C4-2B (cell line): Measurements from ENCODE around the gene PIGH.

Experiments used
- ZFX ChIP-seq: fragments of 450-650 bp; IDR thresholded peaks from 2 replicates; pipeline ENCODE4 v1.6.1; 2017
- TF ChIP-seq, protein P1 (sequence below): fragments of 450-650 bp; conservative IDR thresholded peaks from 2 replicates; pipeline ENCODE4 v1.5.1; 2017; ENCODE audit warnings: mild to moderate bottlenecking

DNA sequence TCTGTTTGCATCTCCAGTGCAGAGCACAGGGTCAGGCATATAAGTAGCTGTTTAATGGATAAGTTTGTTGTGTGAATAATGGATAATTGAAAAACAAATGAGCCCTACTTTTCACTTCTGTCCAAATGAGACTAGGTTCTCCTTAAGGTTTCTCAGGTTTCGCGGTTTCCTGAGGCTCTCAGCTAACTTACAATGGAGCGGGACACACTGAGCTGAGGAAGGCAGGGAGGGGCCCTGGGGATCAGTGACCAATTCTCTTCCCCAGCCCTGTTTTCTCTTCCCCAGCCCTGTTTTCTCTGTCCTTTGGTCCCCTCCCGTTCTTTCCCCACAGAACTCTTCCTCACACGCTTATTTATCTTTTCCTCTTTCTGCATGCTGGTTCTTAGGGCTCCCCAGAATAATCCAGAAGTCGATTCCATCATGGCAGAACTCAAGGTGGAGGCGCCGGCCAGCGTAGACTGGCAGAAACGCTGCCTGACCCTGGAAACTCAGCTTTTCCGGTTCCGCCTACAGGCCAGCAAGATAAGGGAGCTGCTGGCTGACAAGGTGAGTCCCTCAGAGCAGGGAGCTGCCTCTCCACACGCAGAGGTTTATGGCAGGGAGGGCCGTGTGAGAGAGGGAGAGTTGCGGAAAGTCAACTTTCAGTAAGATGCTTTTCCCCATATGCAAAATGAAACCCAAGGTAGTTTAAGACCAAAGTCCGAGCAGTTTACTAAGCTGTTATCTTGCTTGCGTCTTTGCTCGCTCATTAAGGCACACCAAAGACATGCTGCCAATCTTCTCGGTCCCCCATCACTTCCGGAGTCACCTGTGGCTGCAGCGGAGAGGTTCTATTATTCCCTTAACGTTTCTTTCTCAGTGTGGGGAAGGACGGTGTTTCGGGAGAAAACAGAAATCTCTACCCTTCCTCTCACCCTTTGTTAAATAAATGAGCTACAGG lies 58.4 kb downstream of the PIGH start:
- TF ChIP-seq, protein P1, sequence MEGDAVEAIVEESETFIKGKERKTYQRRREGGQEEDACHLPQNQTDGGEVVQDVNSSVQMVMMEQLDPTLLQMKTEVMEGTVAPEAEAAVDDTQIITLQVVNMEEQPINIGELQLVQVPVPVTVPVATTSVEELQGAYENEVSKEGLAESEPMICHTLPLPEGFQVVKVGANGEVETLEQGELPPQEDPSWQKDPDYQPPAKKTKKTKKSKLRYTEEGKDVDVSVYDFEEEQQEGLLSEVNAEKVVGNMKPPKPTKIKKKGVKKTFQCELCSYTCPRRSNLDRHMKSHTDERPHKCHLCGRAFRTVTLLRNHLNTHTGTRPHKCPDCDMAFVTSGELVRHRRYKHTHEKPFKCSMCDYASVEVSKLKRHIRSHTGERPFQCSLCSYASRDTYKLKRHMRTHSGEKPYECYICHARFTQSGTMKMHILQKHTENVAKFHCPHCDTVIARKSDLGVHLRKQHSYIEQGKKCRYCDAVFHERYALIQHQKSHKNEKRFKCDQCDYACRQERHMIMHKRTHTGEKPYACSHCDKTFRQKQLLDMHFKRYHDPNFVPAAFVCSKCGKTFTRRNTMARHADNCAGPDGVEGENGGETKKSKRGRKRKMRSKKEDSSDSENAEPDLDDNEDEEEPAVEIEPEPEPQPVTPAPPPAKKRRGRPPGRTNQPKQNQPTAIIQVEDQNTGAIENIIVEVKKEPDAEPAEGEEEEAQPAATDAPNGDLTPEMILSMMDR, result no peak
- no peak for TF ChIP-seq ZFX
